Measurements from ENCODE around the gene NUDT12. TPM values are rescaled to one million over a fixed set of nuclear protein-coding genes. Genes with fewer than 3 reads are reported as not detected.

NUDT12 gene
- 10 to 100 TPM in 3 of 4 donors, 1 to 10 TPM in 1; 6.2 to 24.6 (median 17.2) TPM for total RNA-seq

- peaks cover 0 to 20% (median 11%) of the 10 kb centered on the region in 4 donors for H3K4me1 ChIP-seq
- peak; percentile 59 for DNase-seq
- H3K4me3 ChIP-seq: peak within 1 kb of the TSS; percentile 51 to 94 (median 72)
- H3K27me3 ChIP-seq: no peaks in the 10 kb centered on the region
- no peaks in the 10 kb centered on the region for H3K9me3 ChIP-seq
- TF ChIP-seq POLR2AphosphoS5 (IDR thresholded peaks at IDR 0.05) (peak in 2 of 3 donors; percentile 58 to 74), CTCF (IDR thresholded peaks at IDR 0.05) (no peak), POLR2A (IDR thresholded peaks at IDR 0.05) (peak; percentile 52)
- no peaks in the 10 kb centered on the region for H3K36me3 ChIP-seq
- in situ Hi-C loops (cut with MboI; ENCODE audit: low pct_ligation_motif_present in 1 of 4, low pct_unique_long_range_greater_than_20kb in 1 of 4, low sequenced_read_pairs in 3 of 4) (no loop called here), intact Hi-C loops (cut with DNase I; ENCODE audit: low total_unique reads) (no loop called here)
- peak within 1 kb of the TSS; percentile 85 to 95 (median 90) for H3K27ac ChIP-seq
- 5 to 25% methylated on average over 12 to 33 of the region's 37 CpGs for WGBS, 2 donors (ENCODE audit: low coverage in 1 of 2)
Observed at GRCh38 chr5:103562453-103563157, at the start of gene NUDT12. TSS of gene NUDT12 (minus strand) at chr5:103562789. CDS start at chr5:103560248, 2,541 bp downstream.

GRCh38 chr5:103607346-103607745 lies 44.8 kb upstream of the NUDT12 start:
- no peak overlapping the region for H3K4me3 ChIP-seq
- no peak for DNase-seq
- TF ChIP-seq EP300 (IDR thresholded peaks at IDR 0.05; ENCODE audit: low read depth) (no peak), CTCF (IDR thresholded peaks at IDR 0.05) (no peak), POLR2AphosphoS5 (IDR thresholded peaks at IDR 0.05) (no peak), POLR2A (IDR thresholded peaks at IDR 0.05) (no peak)
- H3K27me3 ChIP-seq: no peaks in the 10 kb centered on the region
- no peaks in the 10 kb centered on the region for H3K9me3 ChIP-seq
- H3K4me1 ChIP-seq: no peaks in the 10 kb centered on the region
- H3K36me3 ChIP-seq: no peaks in the 10 kb centered on the region
- intact Hi-C loops (cut with DNase I; ENCODE audit: low total_unique reads): no loop called here
- no peak overlapping the region for H3K27ac ChIP-seq
- in situ Hi-C loops (cut with MboI; ENCODE audit: low pct_ligation_motif_present in 1 of 4, low pct_unique_long_range_greater_than_20kb in 1 of 4, low sequenced_read_pairs in 3 of 4): no loop called here

GRCh38 chr5:103605277-103605676 lies 42.7 kb upstream of the NUDT12 start:
- Histone ChIP-seq H3K36me3 (no peaks in the 10 kb centered on the region), H3K4me3 (no peak overlapping the region), H3K27ac (no peak overlapping the region), H3K27me3 (no peaks in the 10 kb centered on the region), H3K4me1 (no peaks in the 10 kb centered on the region), H3K9me3 (no peaks in the 10 kb centered on the region)
- 89% methylated on average over 2 of the region's 2 CpGs; no CpG with 5 or more reads in 1 of the 2 donors for WGBS, 2 donors (ENCODE audit: low coverage in 1 of 2)
- in situ Hi-C loops (cut with MboI; ENCODE audit: low pct_ligation_motif_present in 1 of 4, low pct_unique_long_range_greater_than_20kb in 1 of 4, low sequenced_read_pairs in 3 of 4) (no loop called here), intact Hi-C loops (cut with DNase I; ENCODE audit: low total_unique reads) (no loop called here)
- no peak for TF ChIP-seq POLR2A (IDR thresholded peaks at IDR 0.05)
- no peak for TF ChIP-seq EP300 (IDR thresholded peaks at IDR 0.05; ENCODE audit: low read depth)
- no peak for TF ChIP-seq CTCF (IDR thresholded peaks at IDR 0.05)
- no peak for TF ChIP-seq POLR2AphosphoS5 (IDR thresholded peaks at IDR 0.05)
- DNase-seq: no peak

GRCh38 chr5:103602438-103602837 lies 39.8 kb upstream of the NUDT12 start:
- intact Hi-C loops (cut with DNase I; ENCODE audit: low total_unique reads): no loop called here
- H3K4me3 ChIP-seq: no peak overlapping the region
- no peaks in the 10 kb centered on the region for H3K9me3 ChIP-seq
- no peak for DNase-seq
- in situ Hi-C loops (cut with MboI; ENCODE audit: low pct_ligation_motif_present in 1 of 4, low pct_unique_long_range_greater_than_20kb in 1 of 4, low sequenced_read_pairs in 3 of 4): no loop called here
- H3K36me3 ChIP-seq: no peaks in the 10 kb centered on the region
- no peaks in the 10 kb centered on the region for H3K4me1 ChIP-seq
- no peaks in the 10 kb centered on the region for H3K27me3 ChIP-seq
- no peak for TF ChIP-seq CTCF (IDR thresholded peaks at IDR 0.05)
- TF ChIP-seq POLR2AphosphoS5 (IDR thresholded peaks at IDR 0.05): no peak
- TF ChIP-seq POLR2A (IDR thresholded peaks at IDR 0.05): no peak
- TF ChIP-seq EP300 (IDR thresholded peaks at IDR 0.05; ENCODE audit: low read depth): no peak
- no peak overlapping the region for H3K27ac ChIP-seq
